Erythroblast (primary cell): ENCODE measurements around the gene SLC35B4.

Experiments used
- GATA1 ChIP-seq: IDR thresholded peaks from 2 replicates; pipeline ENCODE4 v1.6.1; 2011; ENCODE audit warnings: low read depth, mild to moderate bottlenecking, control low read depth, low read length, moderate library complexity
- POLR2A ChIP-seq: IDR thresholded peaks from 2 replicates; pipeline ENCODE4 v1.6.1; 2011; ENCODE audit warnings: mild to moderate bottlenecking, low read length

GRCh38 chr7:134245253-134245652 lies 71.5 kb downstream of the SLC35B4 start:
- no peak for TF ChIP-seq POLR2A
- TF ChIP-seq GATA1 = no peak
